ENCODE data around the gene CACNA1H.

GRCh38 chr16:1211451-1212268 lies 58.8 kb downstream of the CACNA1H start:
- TF ChIP-seq CTCF (IDR thresholded peaks at IDR 0.05) (no peak), ZFX (IDR thresholded peaks at IDR 0.05; ENCODE audit: borderline replicate concordance) (no peak)
